Measurements from ENCODE around the gene PHACTR4. TPM values are rescaled to one million over a fixed set of nuclear protein-coding genes. Genes with fewer than 3 reads are reported as not detected.

Gene PHACTR4
- total and polyA plus RNA-seq, 2 of the 13 experiments (the other 11 are each of a cell fraction or from before 2014, with no cell fraction given): 13.9 to 17.1 TPM

DNA sequence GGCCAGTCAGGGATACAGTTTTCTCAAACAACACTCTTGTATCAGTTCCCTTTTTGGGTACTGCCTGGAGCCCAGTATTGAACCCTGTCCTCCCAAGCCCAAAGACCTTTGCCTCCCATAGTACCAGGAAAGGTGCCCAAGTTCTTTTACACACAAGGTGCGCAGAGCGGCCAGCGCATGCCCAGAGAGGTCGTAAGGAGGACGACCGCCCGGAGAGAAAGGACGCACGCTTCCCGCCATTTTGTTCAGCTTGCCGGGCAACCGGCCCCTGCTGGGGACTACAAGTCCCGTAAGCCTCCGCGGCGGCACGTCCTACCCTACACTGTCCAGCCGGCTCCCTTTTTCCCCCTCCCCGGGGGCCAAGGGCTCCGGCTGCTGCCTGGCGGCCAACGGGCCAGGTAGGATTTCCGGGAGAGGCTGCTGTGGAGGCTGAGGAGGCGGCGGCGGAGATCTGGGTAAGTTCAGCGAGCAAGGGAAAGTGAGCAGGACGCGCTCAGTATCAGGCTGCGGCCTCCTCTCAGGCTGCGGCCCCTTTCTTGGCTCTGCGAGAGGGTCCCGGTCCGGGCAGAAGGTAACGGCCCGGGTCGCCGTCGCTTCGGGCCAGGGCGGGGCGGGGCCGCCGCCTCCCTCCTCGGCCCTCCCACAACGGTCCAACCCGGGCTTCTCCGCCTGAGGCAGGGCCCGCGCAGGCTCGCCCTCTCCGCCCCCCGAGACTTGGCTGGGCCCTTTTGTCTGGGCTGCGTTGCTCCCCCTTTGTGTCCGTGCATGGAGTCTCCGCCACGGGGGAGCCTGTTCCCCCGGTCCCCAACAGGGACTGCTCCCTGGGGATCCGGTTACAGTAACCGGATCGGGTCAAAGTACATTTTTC lies at the start of gene PHACTR4 (continued):
- TF ChIP-seq, protein P1, sequence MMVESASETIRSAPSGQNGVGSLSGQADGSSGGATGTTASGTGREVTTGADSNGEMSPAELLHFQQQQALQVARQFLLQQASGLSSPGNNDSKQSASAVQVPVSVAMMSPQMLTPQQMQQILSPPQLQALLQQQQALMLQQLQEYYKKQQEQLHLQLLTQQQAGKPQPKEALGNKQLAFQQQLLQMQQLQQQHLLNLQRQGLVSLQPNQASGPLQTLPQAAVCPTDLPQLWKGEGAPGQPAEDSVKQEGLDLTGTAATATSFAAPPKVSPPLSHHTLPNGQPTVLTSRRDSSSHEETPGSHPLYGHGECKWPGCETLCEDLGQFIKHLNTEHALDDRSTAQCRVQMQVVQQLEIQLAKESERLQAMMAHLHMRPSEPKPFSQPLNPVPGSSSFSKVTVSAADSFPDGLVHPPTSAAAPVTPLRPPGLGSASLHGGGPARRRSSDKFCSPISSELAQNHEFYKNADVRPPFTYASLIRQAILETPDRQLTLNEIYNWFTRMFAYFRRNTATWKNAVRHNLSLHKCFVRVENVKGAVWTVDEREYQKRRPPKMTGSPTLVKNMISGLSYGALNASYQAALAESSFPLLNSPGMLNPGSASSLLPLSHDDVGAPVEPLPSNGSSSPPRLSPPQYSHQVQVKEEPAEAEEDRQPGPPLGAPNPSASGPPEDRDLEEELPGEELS (CRISPR knock-in tag; IDR thresholded peaks at IDR 0.05): peak; percentile 21; the same call in 1 of the 2 replicates
- peak; percentile 51; the same call in 1 of the 3 replicates for TF ChIP-seq MXI1 (IDR thresholded peaks at IDR 0.05; ENCODE audit: borderline replicate concordance, low read depth, low read length)
- peak; percentile 42; the same call in 1 of the 2 replicates for TF ChIP-seq GATAD2A (CRISPR knock-in tag; IDR thresholded peaks at IDR 0.05)

- WGBS (ENCODE audit: low lambda C conversion rate): 4% methylated on average over 3 of the region's 3 CpGs
- DNase-seq (ENCODE audit: low spot score) (no peak), FAIRE-seq (no peak), ATAC-seq (peak; percentile 61)
- ChIA-PET POLR2A (no interaction called here), CTCF (ENCODE audit: low intra/inter-chr PET ratio, low total read pairs) (no interaction called here)
- H2AFZ ChIP-seq (ENCODE audit: low read length): no peak overlapping the region
- peaks cover 52% of the 10 kb centered on the region for H3K4me1 ChIP-seq (ENCODE audit: insufficient read depth, low read length)
- no peak overlapping the region for H3K4me2 ChIP-seq (ENCODE audit: low read depth, low read length)
- no peak overlapping the region for H3K27ac ChIP-seq (ENCODE audit: extremely low read length, insufficient read depth, low read length)
- H3K27me3 ChIP-seq (ENCODE audit: control insufficient read depth in 1 of 2, insufficient read depth in 2 of 2, low read length in 2 of 2): no peaks in the 10 kb centered on the region
- H3K9ac ChIP-seq (ENCODE audit: insufficient read depth, low read depth, low read length): no peak overlapping the region
- BruUV-seq (replicated peaks): no TSS peak
- H3K36me3 ChIP-seq (replicated peaks in 1 of 2; ENCODE audit: control insufficient read depth in 1 of 2, insufficient read depth in 2 of 2, low read length in 2 of 2): no peaks in the 10 kb centered on the region
- in situ Hi-C loops (cut with HindIII; ENCODE audit: extremely low pct_ligation_motif_present, low pct_unique_long_range_greater_than_20kb) (no loop called here), intact Hi-C loops (cut with micrococcal nuclease; ENCODE audit: unreplicated experiment) (loop anchor here (10.0 kb wide), 1 partner anchor 57 kb away; no protein-coding TSS in a partner anchor)
- H3K9me3 ChIP-seq (ENCODE audit: low read length): no peaks in the 10 kb centered on the region
- no peaks in the 10 kb centered on the region for H4K20me1 ChIP-seq (ENCODE audit: insufficient read depth, low read length)
- H3K4me3 ChIP-seq (replicated peaks in 1 of 3; ENCODE audit: insufficient read depth in 1 of 3, low read depth in 2 of 3, low read length in 3 of 3): no peak overlapping the region
- H3K79me2 ChIP-seq (ENCODE audit: insufficient read depth, low read length): no peaks in the 10 kb centered on the region
- TF ChIP-seq ZNF672 (CRISPR knock-in tag; IDR thresholded peaks at IDR 0.05): no peak
- TF ChIP-seq, protein P2, sequence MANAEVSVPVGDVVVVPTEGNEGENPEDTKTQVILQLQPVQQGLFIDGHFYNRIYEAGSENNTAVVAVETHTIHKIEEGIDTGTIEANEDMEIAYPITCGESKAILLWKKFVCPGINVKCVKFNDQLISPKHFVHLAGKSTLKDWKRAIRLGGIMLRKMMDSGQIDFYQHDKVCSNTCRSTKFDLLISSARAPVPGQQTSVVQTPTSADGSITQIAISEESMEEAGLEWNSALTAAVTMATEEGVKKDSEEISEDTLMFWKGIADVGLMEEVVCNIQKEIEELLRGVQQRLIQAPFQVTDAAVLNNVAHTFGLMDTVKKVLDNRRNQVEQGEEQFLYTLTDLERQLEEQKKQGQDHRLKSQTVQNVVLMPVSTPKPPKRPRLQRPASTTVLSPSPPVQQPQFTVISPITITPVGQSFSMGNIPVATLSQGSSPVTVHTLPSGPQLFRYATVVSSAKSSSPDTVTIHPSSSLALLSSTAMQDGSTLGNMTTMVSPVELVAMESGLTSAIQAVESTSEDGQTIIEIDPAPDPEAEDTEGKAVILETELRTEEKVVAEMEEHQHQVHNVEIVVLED (CRISPR knock-in tag; IDR thresholded peaks at IDR 0.05; ENCODE audit: borderline replicate concordance): no peak
- no peak for TF ChIP-seq NFE2L1 (CRISPR knock-in tag; IDR thresholded peaks at IDR 0.05; ENCODE audit: borderline replicate concordance)
- TF ChIP-seq AGO1 (IDR thresholded peaks at IDR 0.05; ENCODE audit: low read depth, low read length, poor library complexity, severe bottlenecking): no peak
- no peak for TF ChIP-seq ZNF75D (CRISPR knock-in tag; IDR thresholded peaks at IDR 0.05; ENCODE audit: borderline replicate concordance)
- TF ChIP-seq ZNF264 (CRISPR knock-in tag; IDR thresholded peaks at IDR 0.05): no peak
- no peak for TF ChIP-seq GMEB2 (CRISPR knock-in tag; IDR thresholded peaks at IDR 0.05; ENCODE audit: low read depth)
- TF ChIP-seq, protein P3, sequence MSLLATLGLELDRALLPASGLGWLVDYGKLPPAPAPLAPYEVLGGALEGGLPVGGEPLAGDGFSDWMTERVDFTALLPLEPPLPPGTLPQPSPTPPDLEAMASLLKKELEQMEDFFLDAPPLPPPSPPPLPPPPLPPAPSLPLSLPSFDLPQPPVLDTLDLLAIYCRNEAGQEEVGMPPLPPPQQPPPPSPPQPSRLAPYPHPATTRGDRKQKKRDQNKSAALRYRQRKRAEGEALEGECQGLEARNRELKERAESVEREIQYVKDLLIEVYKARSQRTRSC (CRISPR knock-in tag; IDR thresholded peaks at IDR 0.05; ENCODE audit: low read depth): no peak
Measured at GRCh38 chr1:28322194-28322593, 47.3 kb upstream of the PHACTR4 start.
